ENCODE data around the gene CRYL1. TPM values are rescaled to one million over a fixed set of nuclear protein-coding genes. Genes with fewer than 3 reads are reported as not detected.

CRYL1 gene
- total and polyA plus RNA-seq, 9 of the 15 experiments (the other 6 are each of a cell fraction or from before 2014, with no cell fraction given): 1.0 to 6.9 (median 2.4) TPM

GRCh38 chr13:20503088-20504083 is 22.3 kb downstream of the CRYL1 start (continued):
- TF ChIP-seq SRSF1 (IDR thresholded peaks at IDR 0.05; ENCODE audit: low read depth, low read length): no peak
- no peak for TF ChIP-seq CEBPG (CRISPR knock-in tag; IDR thresholded peaks at IDR 0.05)
- TF ChIP-seq CEBPG (tag; conservative IDR thresholded peaks at IDR 0.05 in 1 of 2, IDR thresholded peaks at IDR 0.05 in 1 of 2): no peak
- no peak for TF ChIP-seq HMG20A (CRISPR knock-in tag; conservative IDR thresholded peaks at IDR 0.05)
- no peak for TF ChIP-seq BRCA1 (IDR thresholded peaks at IDR 0.05)
- no peak for TF ChIP-seq BRCA1 (CRISPR knock-in tag; IDR thresholded peaks at IDR 0.05)
- TF ChIP-seq NFE2 (IDR thresholded peaks at IDR 0.05; ENCODE audit: low read depth): no peak
- TF ChIP-seq ZNF589 (CRISPR knock-in tag; IDR thresholded peaks at IDR 0.05; ENCODE audit: low read depth): no peak
- TF ChIP-seq XRCC3 (IDR thresholded peaks at IDR 0.05): no peak
- no peak for TF ChIP-seq PTTG1 (tag; IDR thresholded peaks at IDR 0.05; ENCODE audit: low read depth)
- no peak for TF ChIP-seq CUX1 (CRISPR knock-in tag; IDR thresholded peaks at IDR 0.05)
- no peak for TF ChIP-seq ZNF165 (CRISPR knock-in tag; IDR thresholded peaks at IDR 0.05; ENCODE audit: borderline replicate concordance)
- TF ChIP-seq MLLT1 (IDR thresholded peaks at IDR 0.05): no peak

All from K562 (cell line).